GM18861 (cell line): ENCODE data around the gene EPHA3.

Experiments
- ATAC-seq: cut with Tn5 transposase; IDR thresholded peaks from one replicate; pipeline ENCODE4 v1.9.1; 2021; ENCODE audit not compliant: unreplicated experiment

Gene EPHA3

DNA sequence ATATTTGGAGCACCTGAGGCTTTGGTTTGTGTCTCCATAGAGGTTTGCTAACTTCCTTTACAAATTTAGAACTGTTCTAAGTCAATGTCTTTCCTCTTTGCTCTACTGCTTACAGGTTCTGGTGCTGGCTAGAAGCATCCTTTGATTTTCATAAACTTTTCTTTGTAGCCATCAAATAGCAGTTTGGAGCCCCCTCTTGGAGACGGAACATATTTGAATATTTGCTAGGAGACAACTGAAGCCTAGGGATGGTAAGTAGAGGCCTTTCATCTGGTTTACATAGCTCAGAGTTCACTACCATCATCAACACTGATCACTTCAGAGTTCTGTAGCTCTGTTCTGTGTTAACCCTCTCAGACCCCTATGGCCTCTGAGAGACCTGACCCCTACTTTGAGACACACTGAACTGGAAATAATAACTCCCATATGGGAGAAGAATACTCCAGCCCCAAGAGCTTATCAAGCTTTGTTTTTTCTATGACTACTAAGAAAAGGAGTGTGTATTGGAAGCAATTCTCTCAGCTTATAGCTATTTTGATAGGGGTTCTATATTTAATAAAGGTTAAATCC lies 420.4 kb downstream of the EPHA3 start:
- no peak for ATAC-seq
